ENCODE results near the gene DOCK1. TPM values are rescaled to one million over a fixed set of nuclear protein-coding genes. Genes with fewer than 3 reads are reported as not detected.
A peak's percentile ranks its signal among the peaks of the same experiment; 100 is the strongest.

Gene DOCK1
- total and polyA plus RNA-seq, 8 donors, result 46.4 to 77.7 (median 71.3) TPM

- H3K4me1 ChIP-seq, result peaks cover 3 to 6% of the 10 kb centered on the region in 2 donors
- no peaks in the 10 kb centered on the region for H3K9me3 ChIP-seq
- TF ChIP-seq CTCF (IDR thresholded peaks at IDR 0.05), result no peak
- H3K27me3 ChIP-seq, result no peaks in the 10 kb centered on the region
- intact Hi-C loops (cut with DNase I), result no loop called here
- H3K27ac ChIP-seq, result no peak overlapping the region
- ATAC-seq (no peak), DNase-seq (no peak)
- peaks cover 0 to 7% of the 10 kb centered on the region in 2 donors for H3K36me3 ChIP-seq
- H3K4me3 ChIP-seq, result no peak overlapping the region
Measured at GRCh38 chr10:127275793-127276450, 370.7 kb downstream of the DOCK1 start.

GRCh38 chr10:127276794-127277462, 371.7 kb downstream of the DOCK1 start:
- ATAC-seq, result no peak
- H3K36me3 ChIP-seq, result peaks cover 0 to 6% of the 10 kb centered on the region in 2 donors
- no peak overlapping the region for H3K27ac ChIP-seq
- H3K4me1 ChIP-seq, result peaks cover 3 to 6% of the 10 kb centered on the region in 2 donors
- no peak for TF ChIP-seq CTCF (IDR thresholded peaks at IDR 0.05)
- intact Hi-C loops (cut with DNase I), result no loop called here
- H3K9me3 ChIP-seq, result no peaks in the 10 kb centered on the region
- no peaks in the 10 kb centered on the region for H3K27me3 ChIP-seq
- H3K4me3 ChIP-seq, result no peak overlapping the region
- no peak for DNase-seq

DNA sequence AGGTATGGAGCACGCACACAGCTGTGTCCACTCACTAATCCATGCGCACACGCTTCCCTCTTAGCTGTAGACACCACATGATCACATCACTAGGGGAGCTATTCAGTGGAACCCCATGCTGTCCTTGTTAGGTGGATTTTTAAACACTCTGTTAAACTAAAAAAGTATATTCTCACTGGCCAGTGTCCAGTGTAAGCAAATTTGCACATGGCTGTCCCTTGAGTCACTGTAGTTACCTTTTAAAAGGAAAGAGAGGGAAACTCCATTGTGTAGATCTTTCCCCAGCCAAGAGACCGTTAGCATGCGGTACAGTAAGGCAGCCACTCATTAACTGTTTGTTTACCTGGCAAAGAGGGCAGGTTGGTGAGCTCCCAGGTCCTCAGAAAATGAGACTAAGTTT, 372.8 kb downstream of the DOCK1 start:
- peaks cover 3 to 6% of the 10 kb centered on the region in 2 donors for H3K4me1 ChIP-seq
- no peak overlapping the region for H3K4me3 ChIP-seq
- H3K36me3 ChIP-seq, result no peaks in the 10 kb centered on the region
- H3K27me3 ChIP-seq, result no peaks in the 10 kb centered on the region
- intact Hi-C loops (cut with DNase I), result no loop called here
- H3K9me3 ChIP-seq, result no peaks in the 10 kb centered on the region
- peak; percentile 64 for ATAC-seq
- no peak for DNase-seq
- no peak for TF ChIP-seq CTCF (IDR thresholded peaks at IDR 0.05)
- H3K27ac ChIP-seq, result no peak overlapping the region

DNA sequence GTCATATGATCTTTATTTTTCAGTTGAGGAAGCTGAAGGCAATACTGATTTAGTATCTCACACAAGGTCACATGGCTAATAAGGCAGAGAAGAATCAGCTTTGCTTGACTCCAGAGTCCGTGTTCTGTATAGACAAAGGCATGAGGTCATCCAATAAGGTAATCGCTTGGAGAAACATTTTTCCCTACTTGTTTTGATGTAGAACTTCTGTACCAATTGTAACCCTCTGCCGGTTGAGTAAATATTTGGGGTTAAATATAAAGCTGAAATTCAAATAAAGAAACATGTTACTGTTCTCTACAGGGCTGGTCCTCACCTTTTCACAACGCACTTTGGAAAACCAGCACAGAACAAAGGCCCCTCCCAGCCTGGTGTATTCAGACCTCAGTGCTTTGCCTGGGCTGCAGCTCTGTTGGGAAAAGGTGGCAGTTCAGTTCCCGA, 374.1 kb downstream of the DOCK1 start:
- Histone ChIP-seq H3K36me3 (no peaks in the 10 kb centered on the region), H3K27ac (no peak overlapping the region), H3K4me3 (no peak overlapping the region), H3K27me3 (no peaks in the 10 kb centered on the region), H3K4me1 (peaks cover 3 to 6% of the 10 kb centered on the region in 2 donors), H3K9me3 (no peaks in the 10 kb centered on the region)
- DNase-seq (no peak), ATAC-seq (peak; percentile 56)
- intact Hi-C loops (cut with DNase I), result no loop called here
- no peak for TF ChIP-seq CTCF (IDR thresholded peaks at IDR 0.05)

- ATAC-seq (no peak), DNase-seq (no peak)
- intact Hi-C loops (cut with DNase I), result no loop called here
- no peak overlapping the region for H3K27ac ChIP-seq
- no peak overlapping the region for H3K4me3 ChIP-seq
- H3K36me3 ChIP-seq, result no peaks in the 10 kb centered on the region
- H3K4me1 ChIP-seq, result peaks cover 3 to 6% of the 10 kb centered on the region in 2 donors
- H3K9me3 ChIP-seq, result no peaks in the 10 kb centered on the region
- H3K27me3 ChIP-seq, result no peaks in the 10 kb centered on the region
- no peak for TF ChIP-seq CTCF (IDR thresholded peaks at IDR 0.05)
Measured at GRCh38 chr10:127280446-127280845, 375.2 kb downstream of the DOCK1 start.
